Stimulated activated CD8-positive, alpha-beta memory T cell treated with anti-CD3 and anti-CD28 coated beads, Interleukin-4, amount 100 ng/mL, for 1 hour (primary cell): ENCODE results near the gene TOLLIP.
"Not testable (repeated sequence)": the region's sequence is repeated elsewhere in the genome, so short reads cannot be mapped to it uniquely, and the experiment has no call there.

Experiments
- DNase-seq, 2 donors: peaks; one replicate each; pipeline ENCODE4 v3.0.0-alpha.2; 2020; ENCODE audit warnings: low read depth in 2 of 2, low spot score in 1 of 2

The TOLLIP gene

DNA sequence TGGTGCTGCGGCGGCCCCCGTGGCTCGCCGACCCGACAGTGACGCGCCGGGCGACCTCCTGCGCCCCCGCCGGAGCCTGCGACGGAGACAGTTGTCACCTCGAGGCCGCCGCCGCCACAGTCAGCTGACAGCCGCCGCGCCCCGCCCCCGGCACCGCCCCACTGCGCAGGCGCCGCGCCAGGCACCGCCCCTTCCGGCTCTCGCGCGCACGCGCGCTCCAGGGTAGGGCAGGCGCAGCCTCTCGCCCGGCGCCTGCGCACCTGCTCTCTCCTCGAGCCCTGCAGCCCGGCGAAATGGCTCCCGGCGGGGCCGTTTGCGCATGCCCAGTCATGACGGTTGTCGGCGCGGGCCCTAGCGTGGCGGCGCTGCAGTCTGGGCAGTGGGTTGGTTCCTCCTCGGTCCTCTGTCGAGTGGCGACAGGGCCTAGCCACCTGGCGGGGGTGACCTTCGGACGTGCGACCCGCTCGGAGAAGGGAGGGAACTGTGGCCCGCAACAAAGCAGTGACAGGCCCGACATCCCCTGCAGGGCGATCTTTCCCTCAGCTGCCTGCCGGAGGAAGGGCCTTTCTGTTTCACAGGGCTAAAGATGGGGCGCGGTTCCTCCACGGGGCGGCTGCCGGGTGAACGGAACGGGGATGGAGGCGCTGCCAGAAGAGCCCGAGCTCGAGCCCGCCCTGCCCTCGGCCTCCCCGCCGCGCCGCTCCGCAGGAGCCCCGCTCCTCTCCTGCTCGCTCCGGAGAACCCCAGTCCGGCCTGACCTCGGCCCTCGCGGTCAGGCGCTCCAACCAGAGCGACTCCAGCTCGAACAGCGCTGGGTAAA lies at the start of gene TOLLIP:
TOLLIP (minus strand) TSS at position 135 of the 820 bp plus-strand sequence; CDS start at position 1, 134 bp downstream.
- peak; percentile 91 to 94 for DNase-seq

GRCh38 chr11:1358931-1359330 lies 49.5 kb upstream of the TOLLIP start:
- not testable (repeated sequence) for DNase-seq

DNA sequence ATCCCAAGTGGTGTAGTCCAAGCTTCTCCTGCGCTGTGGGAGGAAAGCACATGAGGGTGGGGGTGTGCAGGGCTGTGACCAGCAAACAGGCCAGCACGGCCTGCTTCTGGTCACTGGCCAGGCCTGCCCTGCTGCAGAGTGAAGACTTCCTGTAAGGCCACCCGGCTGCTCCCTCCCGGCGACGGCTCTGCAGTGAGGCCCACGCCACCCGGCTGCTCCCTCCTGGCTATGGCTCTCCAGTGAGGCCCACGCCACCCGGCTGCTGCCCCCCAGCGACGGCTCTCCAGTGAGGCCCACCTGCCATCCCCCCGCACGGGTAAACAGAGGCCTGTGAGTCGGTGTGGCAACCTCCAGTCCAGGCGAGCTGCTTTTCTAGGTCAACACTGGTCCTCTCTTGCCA lies 48.9 kb upstream of the TOLLIP start:
- no peak for DNase-seq

GRCh38 chr11:1356478-1356960 lies 47.1 kb upstream of the TOLLIP start:
- no peak for DNase-seq

DNA sequence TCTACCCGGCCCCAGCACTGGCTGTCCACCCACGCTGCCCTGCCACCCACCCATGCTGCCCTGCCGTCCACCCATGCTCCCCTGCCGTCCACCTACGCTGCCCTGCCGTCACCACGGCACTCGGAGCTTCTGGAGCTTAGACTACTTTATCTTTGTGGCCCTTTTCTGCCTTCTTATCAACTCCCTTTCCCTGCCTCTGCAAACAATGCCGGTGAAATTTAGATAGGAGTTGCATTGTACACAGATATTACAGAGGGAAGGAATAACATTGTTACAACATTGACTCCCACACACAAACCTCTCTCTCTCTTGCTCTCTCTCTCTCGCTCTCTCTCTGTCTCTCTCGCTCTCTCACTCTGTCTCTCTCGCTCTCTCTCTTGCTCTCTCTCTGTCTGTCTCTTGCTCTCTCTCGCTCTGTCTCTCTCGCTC lies 46.6 kb upstream of the TOLLIP start:
- DNase-seq, result no peak

GRCh38 chr11:1354125-1354938 lies 44.9 kb upstream of the TOLLIP start:
- no peak for DNase-seq

DNA sequence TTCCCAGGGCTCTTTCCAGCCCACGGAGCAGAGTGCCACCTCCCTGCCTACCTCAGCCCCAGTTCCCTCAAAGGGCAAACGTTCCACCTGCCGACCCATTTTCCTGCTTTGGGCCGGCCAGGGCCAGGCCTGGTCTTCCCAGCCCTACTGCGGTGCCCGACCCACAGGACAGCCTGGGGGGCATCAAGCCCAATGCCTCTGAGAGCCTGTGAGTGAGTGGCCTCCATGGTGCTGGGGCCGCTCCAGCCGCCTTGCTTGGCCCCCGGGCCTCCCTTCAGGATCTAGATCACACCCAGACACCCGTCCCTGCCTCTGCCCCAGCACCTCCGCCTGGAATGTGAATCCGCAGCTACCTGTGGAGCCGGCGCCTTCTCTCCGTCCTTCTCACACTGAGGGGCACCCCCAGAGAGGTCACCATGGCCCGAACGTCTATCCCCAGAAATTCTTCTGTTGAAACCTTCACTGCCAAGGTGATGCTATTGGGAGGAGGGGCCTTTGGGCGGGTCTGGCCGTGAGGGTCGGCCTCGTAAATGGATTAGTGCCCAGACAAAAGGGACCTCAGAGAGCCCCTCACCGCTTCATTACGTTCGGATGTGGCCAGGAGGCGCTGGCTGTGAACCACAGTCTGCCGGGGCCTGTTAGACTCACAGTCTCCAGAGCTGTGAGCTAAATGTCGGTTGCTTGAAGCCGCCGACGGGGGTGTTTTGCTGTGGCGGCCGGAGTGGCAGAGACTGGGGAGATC lies 44.1 kb upstream of the TOLLIP start:
- DNase-seq, result no peak

GRCh38 chr11:1352696-1353382 lies 43.4 kb upstream of the TOLLIP start:
- no peak for DNase-seq

DNA sequence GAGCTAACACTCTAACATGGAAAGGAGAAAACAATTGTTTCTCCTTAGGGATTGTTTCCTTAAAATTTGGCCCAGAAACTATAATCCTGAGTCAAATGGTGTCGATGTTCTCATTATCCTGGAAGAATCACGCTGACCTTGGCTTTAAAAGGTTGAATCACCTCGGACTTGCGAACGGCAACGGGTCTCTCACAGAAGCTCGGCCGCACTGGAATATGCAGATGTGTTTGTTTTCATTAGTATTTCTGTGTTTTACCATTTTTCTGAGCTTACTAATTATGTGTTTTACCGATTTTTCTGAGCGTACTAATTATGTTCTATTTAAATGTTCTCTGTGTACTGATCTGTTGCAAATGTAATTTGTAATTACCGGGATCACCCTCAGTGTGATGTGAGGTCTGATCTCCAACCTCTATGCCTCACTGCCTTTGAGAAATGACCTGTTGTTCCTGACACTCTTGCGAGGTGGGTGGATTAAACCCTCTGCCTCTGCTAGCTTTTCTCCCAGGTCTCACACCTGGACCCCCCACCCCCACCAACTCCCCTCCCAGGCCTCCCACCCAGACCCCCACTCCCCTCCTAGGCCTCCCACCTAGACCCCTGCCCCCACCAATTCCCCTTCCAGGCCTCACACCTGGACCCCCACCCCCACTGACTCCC lies 42.0 kb upstream of the TOLLIP start:
- no peak for DNase-seq

DNA sequence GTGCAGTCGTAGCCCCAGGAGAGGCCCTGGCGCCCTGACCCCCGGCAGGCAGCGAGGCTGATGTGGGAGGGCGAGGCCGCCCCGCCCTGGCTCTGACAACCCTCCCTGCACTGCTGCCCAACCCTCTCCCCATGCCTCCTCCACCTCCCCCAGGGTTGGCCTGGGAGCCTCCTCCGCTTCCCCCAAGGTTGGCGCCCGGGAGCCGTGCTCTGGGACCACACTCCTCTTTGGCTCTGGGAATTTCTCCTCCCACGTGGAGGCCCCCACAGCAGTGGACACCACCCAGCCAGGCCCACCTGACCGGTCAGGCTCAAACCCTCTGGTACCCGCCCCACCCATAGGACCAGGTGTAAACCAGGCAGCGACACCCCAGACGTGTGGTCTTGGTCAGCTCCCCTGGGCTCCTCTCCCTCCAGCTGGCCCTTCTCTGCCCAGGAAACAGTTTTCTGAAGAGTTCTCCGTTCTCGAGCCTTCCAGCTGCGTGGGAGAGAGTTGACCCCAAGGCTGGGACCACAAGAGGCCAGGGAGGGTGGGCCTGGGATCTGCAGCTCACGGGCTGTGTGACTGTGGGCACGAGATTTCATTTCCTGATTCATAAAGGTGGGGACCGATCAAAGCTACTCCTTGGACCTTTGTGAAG lies 40.8 kb upstream of the TOLLIP start:
- no peak for DNase-seq

DNA sequence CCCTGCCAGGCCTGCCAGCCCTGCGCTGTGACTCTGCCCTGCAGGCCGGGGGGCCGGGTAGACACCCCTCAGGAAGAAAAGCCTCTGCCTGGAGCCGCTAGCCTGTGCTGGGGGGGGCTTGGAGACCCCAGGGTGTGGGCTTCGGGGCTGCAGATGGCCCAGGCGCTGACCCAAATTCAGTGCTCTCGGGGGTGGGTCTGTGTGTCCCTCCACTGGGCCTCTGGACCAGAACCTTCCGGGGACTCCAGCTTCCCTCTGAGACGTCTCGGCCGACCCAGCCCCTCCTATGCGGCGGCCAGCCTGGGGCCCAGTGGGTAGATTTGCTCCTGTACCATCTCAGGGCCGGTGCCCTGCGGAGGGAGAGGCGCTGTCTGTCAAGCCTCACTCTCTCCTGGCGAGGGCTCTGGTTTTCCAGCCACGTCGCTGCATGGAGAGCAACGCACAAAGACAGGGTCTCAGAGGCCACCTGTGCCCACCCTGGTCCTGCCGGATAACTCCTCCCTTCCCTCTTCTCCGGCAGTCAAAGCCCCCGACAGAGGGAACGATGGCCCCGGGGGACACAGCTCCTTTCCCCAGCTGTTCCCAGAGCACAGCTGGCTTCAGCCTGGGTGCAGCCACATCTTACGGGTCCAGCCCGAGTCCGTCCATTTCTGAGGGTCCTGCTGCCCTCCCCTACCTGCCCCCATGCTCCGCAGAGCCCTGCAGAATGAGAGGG lies 40.1 kb upstream of the TOLLIP start:
- no peak for DNase-seq

DNA sequence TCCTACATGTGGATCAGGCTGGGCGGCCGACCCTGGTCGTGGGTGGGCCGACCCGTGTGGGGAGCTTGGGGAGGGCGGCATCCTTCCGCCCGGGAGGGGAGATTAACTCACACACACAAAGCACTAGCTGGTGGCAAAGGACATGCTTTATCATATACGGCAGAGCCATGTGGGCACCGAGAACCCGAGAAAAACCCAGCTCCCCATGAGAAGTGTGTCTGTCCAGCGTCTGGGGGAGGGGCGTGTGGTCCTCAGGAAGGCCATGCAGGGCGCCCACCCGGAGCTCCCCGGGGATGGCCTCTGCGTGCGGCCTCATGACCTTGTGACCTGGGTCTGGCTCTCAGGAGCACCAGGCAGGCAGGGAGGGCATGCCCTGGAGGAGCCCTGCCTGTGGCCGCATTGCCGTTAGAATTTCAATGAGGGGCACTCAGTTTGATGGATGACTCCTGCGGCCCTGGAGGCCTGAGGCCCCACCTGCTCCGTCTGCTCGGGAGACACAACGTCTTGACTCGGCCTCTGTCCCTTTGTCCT lies 39.4 kb upstream of the TOLLIP start:
- DNase-seq, result no peak

DNA sequence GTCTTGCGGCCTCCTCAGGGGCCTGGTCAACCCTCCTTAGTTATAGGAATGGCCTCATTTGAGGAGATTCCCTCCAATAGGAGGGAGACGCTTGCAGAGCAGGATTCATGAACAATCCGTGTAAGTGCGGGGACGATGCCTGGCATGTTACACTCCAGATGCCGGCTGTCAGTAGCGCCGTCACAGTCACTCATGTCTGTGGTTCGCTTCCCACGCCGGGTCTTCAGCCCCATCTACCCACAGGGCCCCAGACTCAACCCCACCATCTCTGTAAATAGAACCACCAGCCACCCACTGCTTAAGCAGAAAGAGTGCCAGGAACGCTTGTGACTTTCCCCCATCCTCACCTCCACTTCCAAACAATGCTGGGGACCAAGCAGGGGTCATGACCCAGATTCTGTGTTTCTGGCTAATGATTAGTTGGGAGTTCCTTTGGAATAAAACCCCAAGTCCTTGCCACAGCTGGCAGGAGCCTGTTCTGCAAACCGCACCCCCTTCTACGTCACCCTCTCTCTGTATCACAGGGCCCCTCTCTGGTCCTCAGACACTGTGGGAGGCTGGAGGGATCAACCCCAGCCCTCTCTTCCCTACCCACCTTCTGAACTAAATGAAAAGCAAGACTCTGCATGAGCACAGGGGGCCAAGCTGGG lies 38.8 kb upstream of the TOLLIP start:
- DNase-seq, result no peak

DNA sequence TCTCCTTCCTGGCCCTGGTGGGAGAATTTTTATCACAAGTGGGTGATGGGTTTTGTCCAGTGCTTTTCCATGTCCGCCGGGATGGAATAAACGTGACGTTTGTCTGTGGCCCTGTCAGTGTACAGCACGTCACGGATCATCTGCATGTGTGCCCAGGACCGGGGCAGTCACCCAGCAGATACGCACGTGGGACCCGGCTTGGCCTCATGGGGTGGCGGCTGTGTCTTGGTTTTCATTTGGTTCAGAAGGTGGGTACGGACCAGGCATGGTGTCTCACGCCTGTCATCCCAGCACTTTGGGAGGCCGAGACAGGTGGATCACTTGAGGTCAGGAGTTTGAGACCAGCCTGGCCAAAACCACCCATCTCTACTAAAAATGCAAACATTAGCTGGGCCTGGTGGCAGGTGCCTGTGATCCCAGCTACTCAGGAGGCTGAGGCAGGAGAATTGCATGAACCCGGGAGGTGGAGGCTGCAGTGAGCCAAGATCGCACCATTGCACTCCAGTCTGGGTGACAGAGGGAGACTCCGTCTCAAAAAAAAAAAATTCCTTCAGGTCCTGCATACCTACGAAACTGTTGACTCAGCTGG lies 38.1 kb upstream of the TOLLIP start:
- not testable (repeated sequence) for DNase-seq

DNA sequence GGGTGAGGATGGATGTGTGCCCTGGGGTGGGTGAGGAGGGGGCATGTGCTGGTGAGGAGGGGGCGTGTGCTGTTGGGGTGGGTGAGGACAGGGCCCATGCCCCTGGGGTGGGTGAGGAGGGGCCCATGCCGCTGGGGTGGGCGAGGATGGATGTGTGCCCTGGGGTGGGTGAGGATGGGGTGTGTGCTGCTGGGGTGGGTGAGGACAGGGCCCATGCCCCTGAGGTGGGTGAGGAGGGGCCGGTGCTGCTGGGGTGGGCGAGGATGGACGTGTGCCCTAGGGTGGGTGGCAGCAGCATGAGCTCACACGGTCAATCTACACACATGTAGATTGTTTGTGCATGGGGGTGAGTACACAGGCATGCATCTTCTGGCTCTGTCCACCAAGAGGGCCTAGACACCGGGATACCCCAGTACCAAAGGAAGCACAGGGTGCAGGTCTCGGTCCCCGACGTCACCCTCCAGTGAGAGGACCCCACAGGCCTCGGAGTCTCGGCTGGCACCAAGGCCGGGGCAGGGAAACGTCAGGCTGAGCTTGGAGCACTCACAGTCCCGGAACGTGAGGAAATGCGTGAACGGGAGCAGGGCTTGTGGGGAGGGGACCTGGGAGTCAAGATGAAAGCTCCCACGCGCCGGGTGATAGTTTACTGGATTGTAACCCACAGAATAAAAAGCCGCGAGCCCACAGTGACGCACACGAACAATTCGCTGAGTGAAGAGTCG lies 37.4 kb upstream of the TOLLIP start:
- DNase-seq, result no peak

DNA sequence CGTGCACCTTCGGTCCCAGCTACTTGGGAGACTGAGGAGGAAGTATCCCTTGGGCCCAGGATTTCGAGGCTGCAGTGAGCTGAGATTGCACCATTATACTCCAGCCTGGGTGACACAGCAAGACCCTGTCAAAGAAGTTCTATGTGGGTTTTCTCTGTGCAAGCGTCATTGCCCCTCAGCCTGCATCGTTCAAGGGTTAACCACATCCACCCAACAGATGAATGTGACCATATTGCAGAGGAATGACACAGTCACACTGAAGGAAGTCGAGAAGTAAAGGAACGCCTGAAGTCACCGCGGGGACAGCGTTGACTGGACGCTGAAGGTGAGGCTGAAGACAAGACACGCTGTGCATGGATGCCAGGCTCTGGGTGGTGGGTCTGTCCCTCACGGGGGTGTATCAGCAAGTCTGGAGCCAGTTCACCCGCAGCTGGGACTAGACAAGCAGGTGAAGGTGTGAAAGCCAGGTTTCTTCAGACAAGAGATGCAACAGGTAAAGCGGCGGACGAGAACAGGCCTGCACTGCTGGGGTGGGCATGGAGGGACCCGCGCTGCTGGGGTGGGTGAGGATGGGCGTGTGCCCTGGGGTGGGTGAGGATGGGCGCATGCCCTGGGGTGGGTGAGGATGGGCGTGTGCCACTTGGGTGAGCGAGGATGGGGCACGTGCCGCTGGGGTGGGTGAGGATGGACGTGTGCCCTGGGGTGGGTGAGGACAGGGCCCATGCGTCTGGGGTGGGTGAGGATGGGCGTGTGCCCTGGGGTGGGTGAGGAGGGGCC lies 36.5 kb upstream of the TOLLIP start:
- DNase-seq, result no peak
